NOMO-1 treated with DMSO at 0.1 percent for 48 hours (cell line): Measurements from ENCODE around the gene ZFYVE26.
"Not testable (repeated sequence)": the region's sequence is repeated elsewhere in the genome, so short reads cannot be mapped to it uniquely, and the experiment has no call there.

Experiments
- DNase-seq: peaks from one replicate; lab custom pipeline; 2025; ENCODE audit not compliant: unreplicated experiment; lab: John Stamatoyannopoulos, UW

The ZFYVE26 gene

DNA sequence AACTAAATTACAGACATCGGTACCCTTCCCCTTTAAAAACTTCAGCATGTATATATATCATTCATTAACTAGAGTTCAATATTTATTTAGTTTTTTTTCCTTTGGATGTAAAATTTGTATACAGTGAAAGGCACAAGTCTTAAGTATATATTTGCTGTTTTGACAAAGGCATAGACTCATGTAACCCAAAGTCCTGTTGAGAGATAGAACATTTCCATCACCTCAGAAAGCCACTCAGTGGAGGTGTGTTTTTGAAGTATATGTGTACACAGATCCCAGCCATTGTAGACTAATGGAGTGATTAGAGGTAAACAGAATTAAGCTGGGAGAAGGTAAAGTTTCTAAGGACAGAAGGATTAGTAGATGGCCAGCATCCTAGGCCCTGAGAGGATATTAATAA lies 99.3 kb downstream of the ZFYVE26 start:
- DNase-seq = no peak

DNA sequence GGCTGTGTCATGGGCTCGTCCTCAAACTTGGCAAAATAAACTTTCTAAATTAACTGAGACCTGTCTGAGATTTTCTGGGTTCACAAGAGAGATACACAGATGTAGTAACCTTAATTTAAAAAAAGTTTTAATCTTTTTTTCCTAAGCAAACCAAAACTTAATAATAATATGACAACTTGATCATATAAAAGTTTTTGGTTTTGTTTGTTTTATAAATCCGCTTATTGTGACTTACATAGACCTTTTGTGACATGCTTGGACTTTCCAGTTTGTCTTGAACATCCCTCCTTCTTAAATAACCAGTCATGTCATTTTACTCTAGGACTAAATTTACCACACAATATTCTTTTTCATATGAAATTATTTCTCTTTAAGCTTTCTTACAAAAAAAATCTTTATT lies 106.2 kb downstream of the ZFYVE26 start:
- DNase-seq = no peak

DNA sequence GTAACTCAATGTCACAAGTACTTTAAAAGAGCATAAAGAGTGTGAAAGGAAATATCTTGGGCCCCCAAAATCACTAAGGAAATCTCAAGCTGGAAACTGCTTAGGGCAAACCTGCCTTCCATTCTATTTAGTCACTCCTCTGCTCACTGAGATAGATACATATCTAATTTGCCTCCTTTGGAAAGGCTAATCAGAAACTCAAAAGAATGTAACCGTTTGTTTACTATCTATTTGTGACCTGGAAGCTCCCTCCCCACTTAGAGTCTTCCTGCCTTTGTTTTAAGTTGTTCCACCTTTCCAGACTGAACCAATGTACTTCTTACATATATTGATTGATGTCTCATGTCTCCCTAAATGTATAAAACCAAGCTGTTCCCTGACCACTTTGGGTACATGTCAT lies 106.6 kb downstream of the ZFYVE26 start:
- DNase-seq = not testable (repeated sequence)

DNA sequence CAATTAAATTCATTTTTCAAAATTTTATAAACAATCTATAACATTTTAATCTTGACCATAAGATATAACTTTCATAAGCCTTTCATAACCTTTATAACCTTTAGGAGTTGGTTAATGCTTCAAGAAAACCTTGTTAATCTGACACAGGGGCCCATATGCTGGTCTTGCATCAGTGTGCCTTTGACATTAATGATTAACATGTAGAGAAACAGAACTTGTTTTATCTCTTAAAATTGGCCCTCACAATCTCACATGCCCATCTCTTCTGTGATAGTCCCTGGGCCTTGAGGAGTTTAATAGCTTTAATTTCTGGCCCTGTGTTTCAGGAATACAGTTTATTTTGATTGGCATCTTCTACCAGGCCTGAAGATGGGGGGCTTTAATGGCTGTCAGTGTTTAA lies 107.0 kb downstream of the ZFYVE26 start:
- not testable (repeated sequence) for DNase-seq

DNA sequence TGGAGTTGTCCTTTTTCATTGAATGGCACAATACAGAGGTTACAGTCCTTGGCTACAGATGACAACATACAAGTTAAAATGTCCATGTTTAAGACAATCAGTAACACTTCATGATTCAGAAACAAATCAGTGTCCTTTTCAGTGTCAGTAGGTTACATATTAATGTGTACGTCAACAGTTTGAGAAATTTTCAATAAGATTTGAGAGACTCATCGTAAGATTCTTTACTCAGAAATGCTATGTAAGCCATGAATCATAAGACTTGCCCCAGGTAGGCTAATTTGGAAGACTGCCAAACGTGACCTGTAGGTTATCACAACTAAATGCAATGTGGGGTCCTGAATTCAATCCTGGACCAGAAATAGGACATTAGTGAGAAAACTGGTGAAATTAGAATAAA lies 111.2 kb downstream of the ZFYVE26 start:
- no peak for DNase-seq

DNA sequence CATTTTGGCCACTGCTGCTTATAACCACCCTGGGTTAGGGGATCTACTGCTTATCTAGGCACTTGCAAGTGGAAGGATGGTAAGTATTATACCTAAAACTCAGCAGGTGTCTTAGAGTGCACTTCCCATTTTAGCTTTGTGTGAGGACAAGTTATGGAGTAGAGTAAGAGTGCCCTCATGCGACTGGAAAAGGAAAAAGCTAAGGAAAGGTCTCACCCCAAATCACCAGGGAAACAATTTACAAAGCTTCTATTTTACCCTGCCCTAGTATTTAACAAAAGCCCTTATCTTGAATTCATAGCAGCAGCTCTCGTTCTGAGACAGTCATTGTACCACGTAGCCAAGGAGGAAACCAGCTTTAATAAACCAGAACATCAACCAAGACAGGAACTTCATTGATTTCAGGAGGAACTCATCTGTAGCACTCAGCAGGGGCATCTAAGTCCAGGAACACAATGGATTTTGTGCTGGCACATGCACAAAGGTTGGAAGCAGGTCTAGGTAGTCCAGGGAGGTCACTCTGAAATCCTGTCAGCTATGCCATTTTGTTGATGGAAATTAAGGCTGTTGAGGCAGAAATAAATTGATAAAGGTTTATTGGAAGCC lies 111.8 kb downstream of the ZFYVE26 start:
- peak; percentile 68 for DNase-seq

DNA sequence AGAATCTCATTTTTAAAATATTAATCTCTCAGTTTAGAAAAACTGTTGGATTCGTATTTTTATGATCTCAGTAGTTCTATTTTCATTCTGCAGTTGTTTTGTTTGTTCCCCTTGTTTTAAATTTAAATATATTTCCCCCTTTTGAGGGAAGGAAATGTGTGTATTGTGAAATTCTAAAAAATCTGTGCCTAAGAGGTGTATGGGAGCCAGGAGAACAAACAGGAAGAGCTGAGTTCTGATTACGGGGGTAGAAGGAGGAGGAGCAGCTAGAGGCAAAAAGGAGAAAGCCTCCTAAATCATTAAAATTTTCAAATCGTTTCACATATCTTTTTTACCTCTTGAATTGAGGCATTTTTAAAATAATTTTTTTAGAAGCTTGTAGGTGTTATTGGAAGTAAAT lies 112.4 kb downstream of the ZFYVE26 start:
- DNase-seq = no peak

DNA sequence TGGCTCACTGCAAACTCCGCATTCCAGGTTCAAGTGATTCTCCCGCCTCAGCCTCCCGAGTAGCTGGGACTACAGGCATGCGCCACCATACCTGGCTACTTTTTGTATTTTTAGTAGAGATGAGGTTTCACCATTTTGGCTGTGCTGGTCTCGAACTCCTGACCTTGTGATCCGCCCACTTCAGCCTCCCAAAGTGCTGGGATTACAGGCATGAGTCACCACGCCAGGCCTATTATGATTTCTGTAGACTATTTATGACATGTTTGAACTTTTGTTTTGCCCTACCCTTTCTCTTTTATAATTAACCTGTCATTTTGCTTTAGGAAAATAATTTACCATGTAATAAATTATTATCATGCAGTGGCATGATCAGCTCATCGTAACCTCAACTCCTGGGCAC lies 114.9 kb downstream of the ZFYVE26 start, which contains the start of gene RDH12:
Gene RDH12 (plus strand): TSS at position 395 of the 400 bp plus-strand sequence. CDS start 20,757 bp downstream, outside the sequence.
- not testable (repeated sequence) for DNase-seq

DNA sequence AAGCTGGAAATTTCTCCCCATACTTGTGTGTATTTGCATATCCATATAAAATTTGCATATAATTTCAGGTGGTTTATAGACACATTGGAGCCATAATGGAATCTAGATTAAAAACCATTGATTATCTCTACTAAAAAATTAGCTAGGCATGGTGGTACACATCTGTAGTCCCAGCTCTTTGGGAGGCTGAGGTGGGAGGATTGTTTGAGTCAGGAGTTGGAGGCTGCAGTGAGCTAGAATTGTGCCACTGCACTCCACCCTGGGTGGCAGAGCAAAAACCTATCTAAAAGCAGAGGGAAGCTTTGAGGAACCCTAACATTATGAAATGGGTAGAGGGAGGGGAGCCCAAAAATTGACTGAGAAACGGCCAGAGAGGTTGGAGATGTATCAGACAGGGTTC lies 118.2 kb downstream of the ZFYVE26 start:
- no peak for DNase-seq

DNA sequence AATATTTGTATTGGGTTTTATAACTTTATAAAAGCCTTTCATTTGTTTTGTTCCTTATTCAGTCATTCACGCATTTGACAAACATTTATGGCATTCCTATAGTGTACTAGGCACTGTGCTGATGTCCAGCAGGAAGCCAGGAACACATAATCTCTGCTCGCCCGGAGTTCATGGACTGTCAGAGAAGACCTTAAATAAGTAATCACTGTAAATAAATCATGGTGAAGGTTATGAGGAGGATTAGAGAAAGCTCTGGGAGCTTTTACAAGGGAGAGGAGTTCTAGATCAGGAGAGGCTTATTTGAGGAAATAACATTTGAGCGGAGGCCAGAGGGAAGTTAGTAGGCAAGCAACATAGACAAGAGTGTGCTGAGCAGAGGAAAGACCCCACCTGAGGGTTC lies 119.4 kb downstream of the ZFYVE26 start:
- no peak for DNase-seq
